Liver (tissue), 9 donors: ENCODE data around the gene NADSYN1. TPM values are rescaled to one million over a fixed set of nuclear protein-coding genes. Genes with fewer than 3 reads are reported as not detected.

ENCODE experiments used
- DNase-seq: peaks from one replicate; pipeline ENCODE4 v3.0.0-alpha.2; 2017; ENCODE audit warnings: low spot score
- H3K27ac ChIP-seq, 2 donors: one replicate each; pipeline ENCODE4 v1.7.0; 2013; ENCODE audit warnings: inconsistent platforms in 2 of 2, low read length in 2 of 2, control low read depth in 1 of 2, low read depth in 1 of 2, mild to moderate bottlenecking in 1 of 2
- H3K27me3 ChIP-seq, 4 donors: one replicate each; pipeline versions ENCODE4 v1.6.1 to v1.7.0; 2013; ENCODE audit warnings: low read length in 3 of 4, inconsistent platforms in 1 of 4, mild to moderate bottlenecking in 1 of 4, moderate library complexity in 1 of 4; ENCODE audit not compliant: control insufficient read depth in 4 of 4, insufficient read depth in 4 of 4
- H3K36me3 ChIP-seq, 4 donors: one replicate each; pipeline versions ENCODE4 v1.6.1 to v1.7.0; 2013; ENCODE audit warnings: low read length in 3 of 4, mild to moderate bottlenecking in 3 of 4, low read depth in 1 of 4, moderate library complexity in 1 of 4; ENCODE audit not compliant: control insufficient read depth in 4 of 4, insufficient read depth in 3 of 4
- H3K4me1 ChIP-seq, 4 donors: one replicate each; pipeline versions ENCODE4 v1.6.1 to v1.7.0; 2013; ENCODE audit warnings: low read length in 3 of 4, mild to moderate bottlenecking in 3 of 4, moderate library complexity in 1 of 4; ENCODE audit not compliant: control insufficient read depth in 4 of 4, insufficient read depth in 4 of 4
- H3K4me3 ChIP-seq, 3 donors: one replicate each; pipeline versions ENCODE4 v1.6.1 to v1.7.0; 2013; ENCODE audit warnings: low read length in 3 of 3, control low read depth in 1 of 3, low read depth in 1 of 3, mild to moderate bottlenecking in 1 of 3
- H3K9ac ChIP-seq, 2 donors: one replicate each; pipeline ENCODE4 v1.7.0; 2013; ENCODE audit warnings: low read length in 2 of 2, mild to moderate bottlenecking in 2 of 2, moderate library complexity in 2 of 2, control low read depth in 1 of 2, low read depth in 1 of 2
- H3K9me3 ChIP-seq, 4 donors: one replicate each; pipeline versions ENCODE4 v1.6.1 to v1.7.0; 2013; ENCODE audit warnings: low read length in 3 of 4; ENCODE audit not compliant: control insufficient read depth in 4 of 4
- CTCF ChIP-seq: fragments of 150-350 bp; IDR thresholded peaks from 2 replicates; pipeline ENCODE4 v1.5.1; 2017; ENCODE audit warnings: improper control_type of control experiment, low read depth, low read length; ENCODE audit not compliant: missing input control
- EGR1 ChIP-seq, 2 donors: IDR thresholded peaks; 2 replicates each; pipeline ENCODE4 v1.6.1; 2016 to 2018; ENCODE audit warnings: antibody characterized with exemption in 2 of 2, low read depth in 2 of 2
- FOXA1 ChIP-seq: IDR thresholded peaks from 2 replicates; pipeline ENCODE4 v1.6.1; 2016; ENCODE audit warnings: antibody characterized with exemption
- FOXA2 ChIP-seq: IDR thresholded peaks from 2 replicates; pipeline ENCODE4 v1.6.1; 2016; ENCODE audit warnings: antibody characterized with exemption
- GABPA ChIP-seq, 2 donors: IDR thresholded peaks in 1 of 2; conservative IDR thresholded peaks in 1 of 2; 2 replicates each; pipeline ENCODE4 v1.6.1; 2016; ENCODE audit warnings: antibody characterized with exemption in 2 of 2, mild to moderate bottlenecking in 1 of 2, moderate library complexity in 1 of 2
- HNF4A ChIP-seq, 2 donors: conservative IDR thresholded peaks; 2 replicates each; pipeline ENCODE4 v1.6.1; 2016; ENCODE audit warnings: antibody characterized with exemption in 2 of 2, mild to moderate bottlenecking in 2 of 2
- HNF4G ChIP-seq: IDR thresholded peaks from 2 replicates; pipeline ENCODE4 v1.6.1; 2016; ENCODE audit warnings: antibody characterized with exemption
- JUND ChIP-seq, 2 donors: IDR thresholded peaks; 2 replicates each; pipeline ENCODE4 v1.6.1; 2016; ENCODE audit warnings: antibody characterized with exemption in 2 of 2
- NR2F2 ChIP-seq: IDR thresholded peaks from 2 replicates; pipeline ENCODE4 v1.6.1; 2016; ENCODE audit warnings: antibody characterized with exemption
- RAD21 ChIP-seq, 2 donors: IDR thresholded peaks; 2 replicates each; pipeline ENCODE4 v1.6.1; 2016; ENCODE audit warnings: antibody characterized with exemption in 2 of 2, mild to moderate bottlenecking in 2 of 2
- REST ChIP-seq: IDR thresholded peaks from 2 replicates; pipeline ENCODE4 v1.6.1; 2016; ENCODE audit warnings: antibody characterized with exemption, mild to moderate bottlenecking
- RXRA ChIP-seq, 2 donors: IDR thresholded peaks; 2 replicates each; pipeline ENCODE4 v1.6.1; 2017 to 2018; ENCODE audit warnings: antibody characterized with exemption in 2 of 2, mild to moderate bottlenecking in 1 of 2
- SP1 ChIP-seq: IDR thresholded peaks from 2 replicates; pipeline ENCODE4 v1.6.1; 2018; ENCODE audit warnings: antibody characterized with exemption, mild to moderate bottlenecking
- TAF1 ChIP-seq: conservative IDR thresholded peaks from 2 replicates; pipeline ENCODE4 v1.6.1; 2016; ENCODE audit warnings: antibody characterized with exemption, mild to moderate bottlenecking
- YY1 ChIP-seq: IDR thresholded peaks from 2 replicates; pipeline ENCODE4 v1.6.1; 2016; ENCODE audit warnings: antibody characterized with exemption, mild to moderate bottlenecking
- WGBS: extraction: QIAGEN DNeasy Blood & Tissue Kit; methylation state at CpG from one replicate; pipeline ENCODE4 v1.1.7; 2013; 5-methylcytosine and 5-hydroxymethylcytosine counted together
- polyA plus RNA-seq, 2 donors: library from polyadenylated mRNA; stranded (reverse) in 1 of 2; unstranded in 1 of 2; fragments of 200-250 nt in 1 of 2; fragments of >200 nt in 1 of 2; fragmentation: Nextera tagmentation in 1 of 2; extraction: Ambion mirVana in 1 of 2; gene quantifications; one replicate each; pipeline versions ENCODE4 v1.2.1 to v1.2.3, GENCODE V29; 2013 to 2015
- total RNA-seq, 2 donors: library from RNA; depleted of rRNA; stranded (reverse); fragments of >200 nt; gene quantifications; one replicate each; pipeline ENCODE4 v1.2.3, GENCODE V29; 2014
- TF ChIP-seq, protein P1 (sequence below): IDR thresholded peaks from 2 replicates; pipeline ENCODE4 v1.6.1; 2016; ENCODE audit warnings: antibody characterized with exemption
- TF ChIP-seq, protein P2 (sequence below): IDR thresholded peaks from 2 replicates; pipeline ENCODE4 v1.6.1; 2016; ENCODE audit warnings: antibody characterized with exemption
- TF ChIP-seq, protein P3 (sequence below): IDR thresholded peaks from 2 replicates; pipeline ENCODE4 v1.6.1; 2016; ENCODE audit warnings: antibody characterized with exemption
- donor health status: healthy.
- donor health status: healthy.
- donor health status: healthy.
- donor health status: healthy.
- donor health status: healthy.

The NADSYN1 gene
- total and polyA plus RNA-seq, 4 donors: 16.6 to 33.6 (median 22.2) TPM

GRCh38 chr11:71442880-71443279 lies 10.1 kb upstream of the NADSYN1 start:
- Histone ChIP-seq H3K9me3 (no peaks in the 10 kb centered on the region), H3K4me1 (peaks cover 0 to 17% (median 13%) of the 10 kb centered on the region in 4 donors), H3K9ac (no peak overlapping the region), H3K4me3 (no peak overlapping the region), H3K36me3 (peaks cover 33 to 68% (median 46%) of the 10 kb centered on the region in 4 donors), H3K27ac (no peak overlapping the region), H3K27me3 (no peaks in the 10 kb centered on the region)
- TF ChIP-seq, protein P1, sequence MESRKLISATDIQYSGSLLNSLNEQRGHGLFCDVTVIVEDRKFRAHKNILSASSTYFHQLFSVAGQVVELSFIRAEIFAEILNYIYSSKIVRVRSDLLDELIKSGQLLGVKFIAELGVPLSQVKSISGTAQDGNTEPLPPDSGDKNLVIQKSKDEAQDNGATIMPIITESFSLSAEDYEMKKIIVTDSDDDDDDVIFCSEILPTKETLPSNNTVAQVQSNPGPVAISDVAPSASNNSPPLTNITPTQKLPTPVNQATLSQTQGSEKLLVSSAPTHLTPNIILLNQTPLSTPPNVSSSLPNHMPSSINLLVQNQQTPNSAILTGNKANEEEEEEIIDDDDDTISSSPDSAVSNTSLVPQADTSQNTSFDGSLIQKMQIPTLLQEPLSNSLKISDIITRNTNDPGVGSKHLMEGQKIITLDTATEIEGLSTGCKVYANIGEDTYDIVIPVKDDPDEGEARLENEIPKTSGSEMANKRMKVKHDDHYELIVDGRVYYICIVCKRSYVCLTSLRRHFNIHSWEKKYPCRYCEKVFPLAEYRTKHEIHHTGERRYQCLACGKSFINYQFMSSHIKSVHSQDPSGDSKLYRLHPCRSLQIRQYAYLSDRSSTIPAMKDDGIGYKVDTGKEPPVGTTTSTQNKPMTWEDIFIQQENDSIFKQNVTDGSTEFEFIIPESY: no peak
- TF ChIP-seq, protein P2, sequence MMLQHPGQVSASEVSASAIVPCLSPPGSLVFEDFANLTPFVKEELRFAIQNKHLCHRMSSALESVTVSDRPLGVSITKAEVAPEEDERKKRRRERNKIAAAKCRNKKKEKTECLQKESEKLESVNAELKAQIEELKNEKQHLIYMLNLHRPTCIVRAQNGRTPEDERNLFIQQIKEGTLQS: no peak
- TF ChIP-seq JUND (IDR thresholded peaks at IDR 0.05) (no peak), FOXA1 (no peak)
- DNase-seq: no peak
- WGBS: 98% methylated on average over 5 of the region's 5 CpGs

DNA sequence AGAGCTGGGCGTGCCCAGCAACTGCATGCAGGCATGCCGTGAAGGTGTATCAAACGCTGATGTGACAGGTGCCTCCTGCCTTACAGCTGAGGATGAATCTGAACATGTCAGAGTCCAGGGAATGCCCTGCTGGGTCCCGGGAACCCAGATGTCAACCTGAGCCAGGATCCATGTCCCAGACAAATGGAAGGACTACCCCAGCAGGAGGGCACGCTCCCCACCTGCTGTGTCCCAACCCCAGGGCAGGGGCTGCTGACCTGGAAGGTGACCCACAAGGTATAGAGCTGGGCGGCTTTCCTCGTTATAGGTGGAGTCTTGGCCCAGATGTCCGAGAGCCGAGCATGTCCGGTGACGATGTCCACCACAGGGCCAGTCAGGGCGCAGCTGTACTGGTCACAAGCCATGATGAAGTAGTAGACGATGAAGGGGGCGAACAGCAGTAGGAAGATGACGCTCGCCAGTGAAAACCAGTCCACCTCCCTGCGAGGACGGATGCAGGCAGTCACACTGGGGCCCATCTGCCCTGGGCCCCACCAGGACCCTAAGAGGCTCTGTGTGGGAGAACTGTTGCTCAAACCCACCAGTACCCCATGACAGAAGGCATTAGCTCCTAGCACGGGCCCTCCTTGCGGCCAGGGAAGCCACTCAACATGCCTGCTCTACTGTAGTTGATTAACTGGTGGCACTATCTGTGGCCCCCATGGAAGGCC lies 9.1 kb upstream of the NADSYN1 start:
- no peak overlapping the region for H3K4me3 ChIP-seq
- H3K9ac ChIP-seq: no peak overlapping the region
- no peak for DNase-seq
- H3K36me3 ChIP-seq: peaks cover 24 to 57% (median 40%) of the 10 kb centered on the region in 4 donors
- no peaks in the 10 kb centered on the region for H3K9me3 ChIP-seq
- H3K4me1 ChIP-seq: peaks cover 0 to 21% (median 13%) of the 10 kb centered on the region in 4 donors
- H3K27ac ChIP-seq: no peak overlapping the region
- no peaks in the 10 kb centered on the region for H3K27me3 ChIP-seq
- WGBS: 94% methylated on average over 20 of the region's 20 CpGs
- TF ChIP-seq YY1 (no peak), TAF1 (no peak), HNF4A (conservative IDR thresholded peaks at IDR 0.05) (no peak), FOXA2 (no peak), JUND (IDR thresholded peaks at IDR 0.05) (no peak), SP1 (no peak), FOXA1 (no peak), REST (no peak), CTCF (no peak), RAD21 (IDR thresholded peaks at IDR 0.05) (no peak), RXRA (IDR thresholded peaks at IDR 0.05) (no peak), HNF4G (no peak), GABPA (IDR thresholded peaks at IDR 0.05 in 1 of 2, conservative IDR thresholded peaks at IDR 0.05 in 1 of 2) (no peak), NR2F2 (no peak), EGR1 (IDR thresholded peaks at IDR 0.05; ENCODE audit: low read depth in 2 of 2) (no peak)
- TF ChIP-seq, protein P1: no peak
- TF ChIP-seq, protein P3, sequence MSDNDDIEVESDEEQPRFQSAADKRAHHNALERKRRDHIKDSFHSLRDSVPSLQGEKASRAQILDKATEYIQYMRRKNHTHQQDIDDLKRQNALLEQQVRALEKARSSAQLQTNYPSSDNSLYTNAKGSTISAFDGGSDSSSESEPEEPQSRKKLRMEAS: no peak
